ENCODE measurements around the gene GPR146.
A peak's percentile ranks its signal among the peaks of the same experiment; 100 is the strongest.
"Not testable (repeated sequence)": the region's sequence is repeated elsewhere in the genome, so short reads cannot be mapped to it uniquely, and the experiment has no call there.

GPR146 gene

DNA sequence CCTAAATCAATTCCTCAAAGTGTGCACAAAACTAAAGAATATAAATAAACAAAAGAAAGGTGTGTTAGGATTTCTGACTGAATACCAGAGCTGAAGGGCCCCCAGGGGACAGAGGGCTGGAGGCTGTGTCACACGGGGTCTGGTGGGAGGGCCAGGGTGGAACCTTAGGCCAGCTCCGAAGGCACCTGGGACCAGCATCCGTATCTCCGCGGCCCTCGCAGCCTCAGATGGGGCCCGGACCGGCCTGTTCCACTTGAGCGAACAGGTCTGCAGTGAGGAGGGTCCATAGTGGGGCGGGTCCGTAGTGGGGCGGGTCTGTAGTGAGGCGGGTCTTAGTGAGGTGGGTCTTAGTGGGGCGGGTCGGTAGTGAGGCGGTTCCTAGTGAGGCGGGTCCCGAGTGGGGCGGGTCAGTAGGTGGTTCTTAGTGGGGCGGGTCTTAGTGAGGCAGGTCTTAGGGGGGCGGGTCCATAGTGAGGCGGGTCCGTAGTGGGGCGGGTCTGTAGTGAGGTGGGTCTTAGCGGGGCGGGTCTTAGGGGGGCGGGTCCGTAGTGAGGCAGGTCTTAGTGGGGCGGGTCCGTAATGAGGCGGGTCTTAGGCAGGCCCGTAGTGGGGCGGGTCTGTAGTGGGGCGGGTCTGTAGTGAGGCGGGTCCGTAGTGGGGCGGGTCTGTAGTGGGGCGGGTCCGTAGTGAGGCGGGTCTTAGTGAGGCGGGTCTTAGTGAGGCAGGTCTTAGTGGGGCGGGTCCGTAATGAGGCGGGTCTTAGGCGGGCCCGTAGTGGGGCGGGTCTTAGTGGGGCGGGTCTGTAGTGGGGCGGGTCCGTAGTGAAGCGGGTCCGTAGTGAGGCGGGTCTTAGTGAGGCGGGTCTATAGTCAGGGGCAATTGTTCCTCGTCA, 15.1 kb downstream of the GPR146 start:
- DNase-seq = no peak

DNA sequence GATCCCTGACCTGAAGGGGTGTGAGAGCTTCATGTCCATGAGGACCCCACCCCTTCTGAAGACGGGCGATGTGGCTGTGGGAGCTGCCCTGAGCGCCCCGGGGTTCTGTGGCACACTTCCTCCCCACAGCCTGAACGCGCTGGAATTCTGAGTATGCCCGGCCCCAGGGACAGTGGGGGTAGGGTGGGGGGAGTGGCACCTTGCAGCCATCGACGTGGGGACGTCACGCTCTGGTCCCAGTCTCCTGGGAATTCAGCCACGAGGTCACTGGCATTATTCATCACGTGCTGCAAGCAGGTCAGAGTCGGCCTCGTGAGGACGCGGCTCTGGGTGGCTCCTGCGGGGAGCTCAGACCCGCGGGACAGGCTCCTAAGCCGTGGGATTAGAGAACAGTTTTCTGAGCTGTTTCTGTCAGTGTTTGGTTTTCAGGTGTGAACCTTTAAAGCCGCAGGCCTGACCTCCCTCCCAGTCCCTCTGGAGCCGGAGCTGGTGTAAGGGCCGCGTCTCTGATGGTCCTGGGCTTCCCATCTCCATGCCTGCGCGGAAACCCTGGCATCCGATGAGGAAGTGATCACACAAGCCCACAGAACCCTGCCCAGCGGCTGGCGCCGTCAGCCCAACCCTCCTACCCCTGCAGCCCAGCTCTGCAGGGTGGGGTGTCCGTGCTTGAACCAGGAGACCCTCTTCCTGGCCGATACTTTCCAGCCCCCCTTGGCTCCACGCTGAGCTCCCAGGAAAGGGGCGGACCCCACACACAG, 16.1 kb downstream of the GPR146 start:
- DNase-seq = no peak

GRCh38 chr7:1061180-1061579, 16.8 kb downstream of the GPR146 start:
- no peak for DNase-seq

GRCh38 chr7:1062296-1063294, 18.2 kb downstream of the GPR146 start:
- DNase-seq = no peak

DNA sequence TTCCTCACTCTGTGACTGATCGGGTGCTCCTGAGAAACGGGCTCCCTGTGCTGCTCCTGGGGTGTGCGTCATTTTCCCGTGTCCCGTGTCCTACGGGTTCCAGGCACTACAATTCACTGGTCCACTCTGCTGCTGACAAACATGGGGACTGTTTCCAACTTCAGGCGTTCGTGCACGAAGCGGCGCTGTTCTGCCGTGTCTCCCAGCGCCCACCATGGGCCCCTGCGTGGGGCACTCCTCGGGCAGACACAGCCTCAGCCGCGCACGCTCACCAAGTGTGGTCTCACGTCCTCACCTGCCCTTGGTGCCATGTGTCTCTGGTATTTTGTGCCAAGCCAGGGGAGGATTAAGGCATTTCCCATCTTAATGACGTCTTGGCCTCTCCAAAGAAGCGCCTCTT, 19.0 kb downstream of the GPR146 start:
- DNase-seq = no peak

GRCh38 chr7:1064581-1064980, 20.2 kb downstream of the GPR146 start:
- no peak for DNase-seq

- DNase-seq = no peak
Observed at GRCh38 chr7:1065263-1065584, 20.9 kb downstream of the GPR146 start.

- peak; percentile 35 to 58 for DNase-seq
Observed at GRCh38 chr7:1065585-1066241, 21.4 kb downstream of the GPR146 start.

- DNase-seq = no peak
Observed at GRCh38 chr7:1066242-1066588, 21.9 kb downstream of the GPR146 start.

- DNase-seq = no peak
Observed at GRCh38 chr7:1068013-1068412, 23.7 kb downstream of the GPR146 start.

DNA sequence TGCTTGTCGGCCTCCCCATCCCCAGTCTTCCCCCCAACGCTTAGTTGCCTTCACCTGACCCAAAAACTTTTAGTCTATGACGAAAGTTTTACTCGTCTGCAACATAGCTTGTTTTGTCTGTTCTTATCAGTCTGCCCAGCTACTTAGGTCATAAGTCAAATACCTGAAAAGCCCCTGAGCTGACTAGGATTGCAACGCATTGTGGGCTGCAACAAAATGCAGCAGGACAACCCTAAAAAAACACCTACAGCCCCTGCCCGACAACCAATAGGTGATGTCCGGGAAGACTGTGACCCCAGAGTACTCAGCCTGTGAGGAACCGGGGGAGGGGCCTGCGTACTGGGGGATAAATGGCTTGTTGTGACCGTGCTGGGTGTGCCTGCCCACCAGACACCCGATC, 24.3 kb downstream of the GPR146 start:
- no peak for DNase-seq

DNA sequence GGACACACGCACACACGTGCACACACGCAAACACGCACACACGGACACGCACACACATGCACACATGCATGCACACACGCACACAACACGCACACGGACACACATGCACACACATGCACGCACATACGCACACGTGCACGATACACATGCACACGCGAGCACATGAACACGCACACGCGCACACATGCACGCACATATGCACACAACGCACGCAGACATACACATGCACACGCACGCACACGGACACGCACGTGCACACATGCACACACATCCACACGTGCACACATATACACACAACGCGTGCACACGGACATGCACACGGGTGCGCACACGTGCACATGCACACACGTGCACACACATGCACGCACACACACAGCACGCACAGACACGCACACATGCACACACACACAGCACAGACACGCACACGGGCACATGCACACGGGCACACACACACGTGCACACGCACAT, 26.2 kb downstream of the GPR146 start:
- no peak for DNase-seq

GRCh38 chr7:1071731-1072254, 27.4 kb downstream of the GPR146 start:
- DNase-seq = no peak

- DNase-seq = no peak
Observed at GRCh38 chr7:1073142-1073977, 29.0 kb downstream of the GPR146 start.

GRCh38 chr7:1074018-1074417, 29.7 kb downstream of the GPR146 start:
- not testable (repeated sequence) for DNase-seq

GRCh38 chr7:1074593-1075431, 30.5 kb downstream of the GPR146 start:
- DNase-seq = no peak

DNA sequence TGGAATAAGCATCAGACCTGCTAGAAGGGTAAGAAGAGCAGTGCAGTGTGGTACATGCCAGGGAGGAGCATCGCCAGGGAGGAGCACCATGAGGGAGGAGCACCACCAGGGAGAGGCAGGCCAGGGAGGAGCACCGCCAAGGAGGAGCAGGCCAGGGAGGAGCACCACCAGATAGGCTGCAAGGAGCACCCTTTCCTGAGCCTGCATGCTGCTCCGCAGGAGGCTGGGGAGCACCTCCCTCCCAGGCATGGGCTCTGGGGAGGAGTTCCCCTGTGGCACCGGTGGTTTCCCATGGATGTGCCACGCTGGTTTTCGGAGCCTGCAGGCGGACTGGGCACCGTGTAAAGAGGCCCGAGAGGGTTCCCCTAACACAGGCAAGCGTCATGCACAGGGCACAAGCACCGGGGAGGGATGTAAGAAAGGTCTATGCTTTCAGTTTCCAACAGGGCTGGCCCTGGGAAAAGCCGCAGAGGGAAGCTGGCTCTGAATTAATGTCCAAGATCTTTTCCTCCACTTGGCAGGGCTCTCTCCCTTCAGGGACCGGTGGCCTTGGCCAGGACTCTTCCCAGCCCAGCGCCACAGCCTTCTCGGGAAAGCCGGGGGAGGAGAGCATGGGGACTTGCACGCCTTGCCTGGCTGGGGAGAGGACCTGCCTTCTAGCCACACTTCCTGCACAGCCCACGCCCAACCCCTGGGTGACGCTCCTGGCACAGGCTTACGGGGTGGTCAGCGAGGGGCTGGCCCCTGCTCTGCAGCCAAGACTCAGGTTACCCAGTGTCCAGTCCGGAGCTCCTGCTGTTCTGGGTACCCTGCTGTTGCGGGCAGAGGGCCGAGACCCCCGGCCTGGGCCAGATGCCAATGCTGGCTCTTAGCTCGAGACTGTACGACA, 32.1 kb downstream of the GPR146 start:
- no peak for DNase-seq

DNA sequence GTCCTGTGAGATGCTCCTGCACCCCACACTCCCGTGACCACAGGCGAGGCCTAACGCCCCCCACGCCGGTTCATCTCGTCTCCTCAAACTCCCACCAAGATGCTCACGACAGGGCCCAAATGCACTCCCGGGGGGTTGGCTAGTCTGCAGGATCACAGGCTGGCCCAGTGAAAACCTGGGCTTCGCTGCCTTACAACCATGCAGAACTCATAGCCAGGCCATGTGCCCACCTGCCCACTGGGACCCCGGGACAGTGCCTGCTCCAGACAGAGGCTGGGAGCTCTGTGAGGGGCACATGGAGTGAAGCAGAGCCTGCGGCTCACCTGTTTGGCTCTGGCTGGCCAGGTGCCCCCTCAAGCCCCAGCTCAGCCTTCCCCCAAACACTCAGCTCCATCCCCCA, 34.2 kb downstream of the GPR146 start:
- no peak for DNase-seq

DNA sequence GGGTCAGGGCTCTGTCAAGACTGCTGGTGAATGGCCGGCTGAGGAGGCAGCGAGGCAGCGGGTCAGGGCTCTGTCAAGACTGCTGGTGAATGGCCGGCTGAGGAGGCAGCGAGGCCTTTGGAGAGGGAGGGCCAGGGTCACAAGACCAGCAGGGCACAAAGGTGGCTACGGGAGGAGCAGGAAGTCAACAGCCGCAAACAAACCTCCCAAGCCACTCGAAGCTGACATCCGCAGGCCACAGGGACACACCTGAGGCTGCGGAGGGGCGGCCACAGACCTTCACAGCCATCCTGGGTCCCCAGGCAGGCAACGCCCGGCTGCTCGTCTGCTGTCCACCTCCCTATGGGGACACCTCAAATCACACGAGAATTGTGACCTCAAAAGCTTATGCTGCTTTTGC, 34.6 kb downstream of the GPR146 start:
- DNase-seq = no peak

Data from NCI-H524 (cell line).